CD4-positive, alpha-beta T cell treated with Interleukin-17A for 1 hour (primary cell): ENCODE results near the gene WDR35.

Experiments used
- DNase-seq: peaks from one replicate; pipeline ENCODE4 v3.0.0-alpha.2; 2020

The WDR35 gene

DNA sequence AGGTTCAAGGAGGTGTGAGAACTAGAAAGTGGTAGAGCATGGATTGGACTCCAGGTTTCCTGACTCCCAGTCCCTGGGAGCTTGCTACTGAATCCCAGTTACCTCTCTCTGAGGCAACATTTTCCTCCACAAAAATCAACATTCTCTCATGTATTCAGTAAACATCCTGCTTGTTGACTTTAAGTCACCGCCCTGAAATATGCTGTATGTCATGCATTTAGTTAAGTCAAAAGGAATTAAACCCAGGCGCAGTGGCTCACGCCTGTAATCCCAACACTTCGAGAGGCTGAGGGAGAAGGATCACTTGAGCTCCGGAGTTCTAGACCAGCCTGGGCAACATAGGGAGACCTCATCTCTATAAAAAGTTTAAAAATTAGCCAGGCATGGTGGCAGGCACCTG is 18.8 kb upstream of the WDR35 start:
- no peak for DNase-seq

DNA sequence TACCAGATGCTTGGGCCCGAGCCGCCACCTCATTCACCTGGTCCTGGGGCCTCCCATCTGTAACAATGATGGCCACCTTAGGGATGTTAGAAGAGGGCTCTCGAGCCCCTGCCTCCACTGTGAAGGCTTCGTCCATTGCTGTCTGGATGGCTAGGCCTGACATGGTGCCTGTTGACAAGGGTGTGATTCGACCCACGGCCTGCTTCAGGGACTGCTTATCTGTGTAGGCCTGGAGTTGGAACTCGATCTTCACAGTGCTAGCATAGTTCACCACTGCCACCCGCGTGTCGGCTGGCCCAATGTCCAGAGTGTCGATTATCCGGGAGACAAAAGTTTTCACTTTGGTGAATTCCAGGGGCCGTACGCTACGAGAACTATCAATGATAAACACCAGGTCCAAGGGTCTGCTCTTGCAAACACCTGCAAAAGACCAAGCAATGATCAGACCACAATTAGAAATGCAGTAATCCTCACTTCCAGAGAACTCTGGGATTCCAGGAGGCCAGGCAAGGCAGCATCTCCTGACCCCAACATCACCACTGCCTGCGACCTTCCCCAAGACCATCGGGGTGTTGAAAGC is 16.1 kb upstream of the WDR35 start:
- no peak for DNase-seq

DNA sequence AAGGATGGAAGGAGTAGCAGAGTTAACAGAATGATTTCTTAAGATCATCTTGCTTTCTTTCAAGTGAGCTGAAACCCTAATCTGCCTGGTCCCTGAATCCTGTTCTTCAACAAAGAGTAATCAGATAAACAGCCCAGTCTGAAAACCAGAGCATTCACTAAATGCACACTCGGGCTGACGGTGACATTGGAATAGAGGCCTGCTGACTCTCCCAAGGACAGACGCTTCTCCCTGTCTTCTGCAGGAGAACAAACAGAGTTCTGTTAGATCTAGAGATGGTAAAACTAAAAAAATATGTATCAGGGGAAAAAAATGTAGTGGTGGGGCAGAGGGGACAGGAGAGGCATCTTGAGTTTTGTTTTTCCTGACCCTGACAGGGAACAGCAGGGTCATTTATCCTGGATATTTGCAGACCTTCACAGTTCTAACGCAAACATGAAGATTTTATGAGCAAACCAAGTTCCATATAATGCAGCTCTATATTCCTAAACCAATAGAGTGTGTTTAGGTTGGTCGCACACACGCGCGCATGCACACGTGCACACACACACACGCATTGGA is 15.2 kb upstream of the WDR35 start:
- DNase-seq = no peak

DNA sequence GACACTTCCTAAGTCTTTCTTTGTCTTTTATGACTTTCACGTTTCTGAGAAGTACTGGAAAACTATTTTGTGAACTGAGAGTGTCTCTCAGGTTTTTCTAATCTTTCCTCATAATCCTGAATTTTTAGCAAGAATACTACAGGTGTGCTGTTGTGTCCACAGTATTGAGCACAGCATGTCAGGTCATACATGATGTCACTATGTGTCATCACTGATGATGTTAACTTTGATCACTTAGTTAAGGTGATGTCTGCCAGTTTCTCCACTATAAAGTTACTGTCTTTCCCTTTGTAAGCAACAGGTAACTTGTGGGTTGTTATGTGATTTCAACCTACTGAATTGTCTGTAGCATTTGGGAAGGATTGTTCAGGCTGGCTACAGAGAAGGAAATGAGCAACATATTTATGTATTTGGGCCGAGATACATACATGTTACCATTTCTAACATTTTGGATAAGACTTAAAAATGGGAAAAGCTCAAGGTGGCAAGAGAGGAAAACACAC is 11.5 kb upstream of the WDR35 start:
- no peak for DNase-seq

GRCh38 chr2:19993731-19994130 is 3.8 kb upstream of the WDR35 start:
- DNase-seq = no peak

DNA sequence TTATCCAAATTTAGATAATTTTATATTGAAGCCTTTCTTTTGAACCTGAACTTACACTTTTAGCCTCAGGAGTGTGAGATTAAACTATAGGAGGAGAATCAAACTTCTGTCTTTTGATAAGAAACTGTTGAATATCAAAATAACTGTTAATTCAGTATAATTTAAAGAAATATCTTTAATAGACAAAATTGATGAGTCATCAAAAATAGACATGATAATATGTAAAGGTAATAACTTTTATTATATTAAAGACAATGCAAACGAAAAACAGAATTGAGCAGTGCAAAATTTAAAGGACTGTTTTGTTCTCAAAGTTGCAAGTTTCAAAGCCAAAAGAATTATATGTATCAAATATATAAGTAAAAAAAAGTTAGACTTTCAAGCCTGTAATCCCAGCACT is 2.0 kb upstream of the WDR35 start:
- DNase-seq = no peak

DNA sequence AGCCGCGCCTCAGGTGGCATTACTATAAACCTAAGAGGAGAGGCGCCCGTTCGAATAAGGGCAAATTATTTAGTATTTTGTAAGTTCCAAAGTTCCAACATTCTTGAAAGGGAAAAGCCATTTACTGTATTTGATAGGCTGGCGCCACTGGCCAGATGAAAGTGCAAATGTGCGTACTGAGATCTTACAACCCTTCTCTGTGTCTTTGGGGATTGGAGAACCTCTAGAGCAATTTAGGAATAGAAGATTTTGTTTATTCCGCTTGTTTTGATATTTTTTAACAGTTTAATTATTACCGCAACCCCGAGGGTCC is 467 bp upstream of the WDR35 start:
- DNase-seq = no peak

DNA sequence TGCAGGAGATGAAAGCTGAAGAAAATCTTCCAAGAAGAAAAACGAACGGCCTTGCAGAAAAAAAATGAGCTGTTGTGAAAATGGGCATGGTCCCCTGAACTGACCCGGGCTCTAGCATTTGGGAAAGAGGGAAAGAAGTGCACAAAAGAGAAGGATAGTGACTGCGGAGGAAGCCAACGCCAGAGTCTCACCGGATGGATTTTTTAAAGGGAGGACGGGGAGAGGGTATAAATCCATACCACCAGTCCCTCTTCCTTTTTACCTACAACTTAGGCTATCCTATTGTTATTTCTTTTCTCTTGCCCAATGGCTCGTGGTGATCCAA is 601 bp downstream of the WDR35 start:
- no peak for DNase-seq

- no peak for DNase-seq
Observed at GRCh38 chr2:19988600-19988999, 1.3 kb downstream of the WDR35 start.

GRCh38 chr2:19987936-19988335 is 2.0 kb downstream of the WDR35 start:
- DNase-seq = no peak

GRCh38 chr2:19982268-19982667 is 7.6 kb downstream of the WDR35 start:
- DNase-seq = no peak

DNA sequence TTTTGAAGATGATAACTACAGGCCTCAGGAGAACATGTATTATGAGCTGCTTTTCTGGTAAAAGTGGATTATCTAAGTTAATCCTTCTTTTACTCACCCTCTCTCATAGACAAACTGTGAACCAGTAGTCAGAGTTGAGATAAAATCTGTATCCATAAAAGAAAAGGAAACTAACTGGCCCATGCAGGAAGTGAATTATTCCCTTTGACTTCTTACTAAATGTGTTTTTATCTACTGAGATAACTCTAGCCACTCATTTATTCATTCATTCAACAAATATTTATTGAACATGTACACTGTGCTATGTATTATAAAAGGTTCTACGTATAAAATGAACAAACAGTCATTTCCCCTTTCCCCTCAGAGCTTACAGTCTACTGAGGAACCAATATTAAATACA is 10.0 kb downstream of the WDR35 start:
- no peak for DNase-seq

- DNase-seq = no peak
Observed at GRCh38 chr2:19973466-19973865, 16.4 kb downstream of the WDR35 start.

GRCh38 chr2:19971691-19972090 is 18.2 kb downstream of the WDR35 start:
- peak; percentile 38 for DNase-seq

- DNase-seq = no peak
Observed at GRCh38 chr2:19963386-19963785, 26.5 kb downstream of the WDR35 start.

DNA sequence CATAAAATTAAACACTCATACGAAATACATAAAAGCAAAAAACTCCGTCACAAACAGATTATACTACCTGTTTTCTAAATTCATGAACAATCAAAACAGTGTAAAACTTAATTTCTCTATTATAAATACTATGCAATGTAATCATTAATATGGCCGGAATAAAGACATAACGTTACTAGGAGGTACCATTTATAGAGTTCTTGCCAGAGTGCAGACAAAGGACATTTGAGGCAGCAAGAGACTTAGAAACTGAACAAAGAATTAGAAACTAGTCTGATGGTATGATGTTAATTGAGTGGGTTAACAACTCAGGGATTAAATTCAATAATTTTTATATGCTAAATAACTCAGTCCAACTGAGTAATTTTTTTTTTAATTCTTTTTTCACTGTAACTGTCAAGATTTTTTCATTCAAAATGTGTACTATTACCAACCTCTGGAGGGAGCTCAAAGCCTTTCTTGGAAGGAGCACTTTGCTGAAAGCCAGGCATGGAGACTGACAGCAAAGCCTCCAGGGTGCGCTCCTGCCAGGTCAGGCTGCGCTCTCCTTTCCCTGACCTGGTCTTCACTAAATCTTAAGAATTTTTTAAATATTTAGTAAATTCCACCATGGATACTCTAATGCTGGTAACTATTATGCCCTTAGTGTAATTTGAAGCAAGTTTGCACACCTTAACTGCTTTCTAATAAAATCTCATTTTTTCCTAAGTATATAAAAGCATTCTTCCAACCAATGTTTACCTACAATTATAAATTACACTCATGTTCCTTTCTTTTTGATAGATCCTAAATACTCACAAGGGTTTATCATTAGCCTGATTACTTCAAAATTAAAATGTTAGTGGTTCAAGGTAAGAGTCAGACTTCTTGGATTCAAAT is 34.1 kb downstream of the WDR35 start:
- peak; percentile 60 for DNase-seq

GRCh38 chr2:19949071-19949470 is 40.8 kb downstream of the WDR35 start:
- DNase-seq = no peak

DNA sequence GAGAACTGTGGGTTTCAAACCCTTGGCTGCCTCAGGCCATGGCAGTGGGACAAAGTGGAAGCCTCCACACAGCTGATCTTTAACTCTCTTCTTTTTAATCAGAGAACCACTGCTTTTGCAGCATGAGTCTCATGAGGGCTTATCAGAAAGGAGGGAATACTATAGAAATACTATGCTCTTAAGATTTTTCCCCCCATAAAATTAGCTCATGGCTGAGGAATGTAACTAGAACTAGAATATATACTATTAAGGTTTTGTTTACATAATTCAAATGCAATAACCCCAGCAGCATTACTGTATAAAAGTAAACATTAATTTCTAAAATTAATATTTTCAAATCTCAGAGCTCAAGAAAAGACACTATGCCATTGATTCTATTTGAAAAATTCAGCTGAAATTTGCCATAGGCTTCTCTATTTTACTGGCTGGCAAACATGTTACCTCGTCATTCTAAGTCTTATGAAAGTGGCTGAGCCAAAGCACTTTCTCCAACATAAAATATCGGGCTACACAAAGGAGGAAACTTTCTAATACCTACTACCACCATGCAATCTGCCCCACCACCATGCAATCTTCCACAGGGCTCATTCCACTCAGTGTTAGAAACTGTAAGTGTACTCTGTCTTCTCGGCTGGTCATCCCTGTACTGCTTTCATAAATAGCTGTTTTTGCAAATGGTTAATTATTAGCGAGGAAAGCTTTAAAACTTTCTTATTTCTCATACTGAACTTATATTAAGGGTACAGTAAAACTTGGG is 42.5 kb downstream of the WDR35 start:
- DNase-seq = no peak

GRCh38 chr2:19944205-19944845 is 45.6 kb downstream of the WDR35 start:
- no peak for DNase-seq

DNA sequence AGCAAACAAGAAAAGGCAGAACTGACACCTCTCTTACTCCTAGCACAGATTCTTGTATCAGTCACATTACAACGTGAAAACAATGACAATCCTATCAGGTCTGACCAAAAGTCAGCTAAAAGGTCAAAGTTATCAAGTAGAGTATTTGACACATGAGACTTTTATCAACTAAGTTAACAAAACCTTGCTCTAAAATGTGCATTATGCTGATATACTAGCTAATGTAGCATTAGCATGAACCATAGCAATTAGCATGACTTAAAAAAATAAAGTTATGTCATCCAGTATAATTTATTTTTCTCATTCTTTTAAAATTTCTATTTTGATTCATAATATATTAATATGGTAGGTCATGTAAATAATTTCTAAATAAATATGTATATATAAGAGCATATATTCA is 46.7 kb downstream of the WDR35 start:
- no peak for DNase-seq

DNA sequence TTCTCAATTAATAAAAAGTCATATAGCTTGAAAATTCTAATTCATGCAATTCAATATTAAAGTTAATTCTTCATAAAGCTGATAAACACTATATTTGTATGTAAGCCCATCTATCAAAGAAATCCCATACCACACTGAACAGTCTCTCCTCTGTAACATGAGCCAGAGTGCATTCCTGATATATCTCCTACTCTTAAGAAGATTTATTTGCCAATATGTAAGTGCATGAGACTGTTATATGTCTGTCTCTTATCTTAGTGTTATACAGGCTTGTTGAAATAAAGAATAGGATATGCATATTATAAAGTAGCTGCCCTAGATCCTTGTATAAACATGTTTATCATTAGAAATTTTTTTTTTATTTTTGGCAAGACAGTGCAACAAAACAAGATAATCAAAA is 47.7 kb downstream of the WDR35 start:
- no peak for DNase-seq

- no peak for DNase-seq
Observed at GRCh38 chr2:19937004-19937403, 52.9 kb downstream of the WDR35 start.

DNA sequence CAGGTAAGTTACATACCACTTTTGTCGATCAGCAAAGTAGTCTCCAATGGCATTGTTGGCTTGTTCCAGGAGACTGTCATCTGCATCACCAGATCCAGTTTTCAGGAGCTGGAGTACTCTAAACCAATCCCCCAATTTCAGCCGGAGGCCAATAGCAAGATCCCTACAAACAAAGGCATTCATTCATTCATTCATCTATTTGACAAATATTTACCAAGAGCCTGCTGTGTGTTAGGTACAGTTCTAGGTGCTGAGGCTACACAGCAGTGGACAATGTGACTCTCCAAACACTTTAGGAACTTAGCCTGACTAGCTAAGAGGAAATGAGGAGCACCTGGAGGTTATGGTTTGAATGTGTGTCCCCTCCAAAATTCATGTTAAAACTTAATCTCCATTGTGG is 53.7 kb downstream of the WDR35 start:
- no peak for DNase-seq
